ENCODE data around the gene KIF17. TPM values are rescaled to one million over a fixed set of nuclear protein-coding genes. Genes with fewer than 3 reads are reported as not detected.
"Not testable (repeated sequence)": the region's sequence is repeated elsewhere in the genome, so short reads cannot be mapped to it uniquely, and the experiment has no call there.

Gene KIF17
- polyA plus RNA-seq, 6 donors from 2014 or later, result not detected

GRCh38 chr1:20684651-20685050 lies 33.2 kb downstream of the KIF17 start:
- ATAC-seq (ENCODE audit: low read depth in 2 of 2), result no peak

GRCh38 chr1:20684050-20684620 lies 33.7 kb downstream of the KIF17 start:
- Mint-ChIP-seq H3K27ac (no peak overlapping the region), H3K27me3 (peaks cover 0 to 25% (median 24%) of the 10 kb centered on the region in 3 donors), H3K9me3 (no peaks in the 10 kb centered on the region), H3K36me3 (no peaks in the 10 kb centered on the region), H3K4me1 (peaks cover 0 to 21% (median 11%) of the 10 kb centered on the region in 3 donors), H3K4me3 (no peak overlapping the region)
- no peak for ATAC-seq (ENCODE audit: low read depth in 2 of 2)
- DNase-seq, result no peak

More at GRCh38 chr1:20684651-20685050, 33.2 kb downstream of the KIF17 start:
- Mint-ChIP-seq H3K4me3 (no peak overlapping the region), H3K9me3 (no peaks in the 10 kb centered on the region), H3K27ac (no peak overlapping the region), H3K4me1 (peaks cover 0 to 16% (median 11%) of the 10 kb centered on the region in 3 donors), H3K36me3 (no peaks in the 10 kb centered on the region), H3K27me3 (peaks cover 0 to 25% (median 24%) of the 10 kb centered on the region in 3 donors)
- DNase-seq, result no peak

GRCh38 chr1:20683614-20684013 lies 34.2 kb downstream of the KIF17 start:
- Mint-ChIP-seq H3K9me3 (no peaks in the 10 kb centered on the region), H3K27ac (no peak overlapping the region), H3K36me3 (no peaks in the 10 kb centered on the region), H3K4me1 (peaks cover 4 to 27% (median 15%) of the 10 kb centered on the region in 3 donors), H3K4me3 (peak overlapping the region in 1 of 8 donors; percentile 3), H3K27me3 (peaks cover 0 to 25% (median 24%) of the 10 kb centered on the region in 3 donors)
- DNase-seq, result no peak
- ATAC-seq (ENCODE audit: low read depth in 2 of 2), result no peak

GRCh38 chr1:20682571-20683236 lies 35.1 kb downstream of the KIF17 start:
- H3K36me3 Mint-ChIP-seq, result peaks cover 1 to 3% of the 10 kb centered on the region in 2 donors
- ATAC-seq (ENCODE audit: low read depth in 2 of 2), result no peak
- H3K4me1 Mint-ChIP-seq, result peaks cover 8 to 30% (median 20%) of the 10 kb centered on the region in 3 donors
- H3K4me3 Mint-ChIP-seq, result peak overlapping the region in 1 of 8 donors; percentile 15
- no peak for DNase-seq
- peaks cover 0 to 4% (median 3%) of the 10 kb centered on the region in 7 donors for H3K9me3 Mint-ChIP-seq
- H3K27me3 Mint-ChIP-seq, result peaks cover 0 to 25% (median 18%) of the 10 kb centered on the region in 3 donors
- H3K27ac Mint-ChIP-seq, result no peak overlapping the region

GRCh38 chr1:20681999-20682398 lies 35.8 kb downstream of the KIF17 start:
- H3K27me3 Mint-ChIP-seq, result peaks cover 0 to 25% (median 23%) of the 10 kb centered on the region in 3 donors
- peaks cover 0 to 11% (median 6%) of the 10 kb centered on the region in 7 donors for H3K9me3 Mint-ChIP-seq
- no peak for DNase-seq
- peaks cover 4 to 5% of the 10 kb centered on the region in 2 donors for H3K36me3 Mint-ChIP-seq
- ATAC-seq (ENCODE audit: low read depth in 2 of 2), result no peak
- H3K27ac Mint-ChIP-seq, result peak overlapping the region in 1 of 6 donors; percentile 61
- peaks cover 8 to 30% (median 20%) of the 10 kb centered on the region in 3 donors for H3K4me1 Mint-ChIP-seq
- H3K4me3 Mint-ChIP-seq, result peak overlapping the region in 1 of 8 donors; percentile 47

- Mint-ChIP-seq H3K9me3 (peaks cover 0 to 12% (median 6%) of the 10 kb centered on the region in 7 donors), H3K4me3 (no peak overlapping the region), H3K27me3 (peaks cover 0 to 11% (median 10%) of the 10 kb centered on the region in 3 donors), H3K4me1 (peaks cover 8 to 30% (median 16%) of the 10 kb centered on the region in 3 donors), H3K36me3 (peaks cover 4 to 5% of the 10 kb centered on the region in 2 donors), H3K27ac (peak overlapping the region in 1 of 6 donors; percentile 33)
- ATAC-seq (ENCODE audit: low read depth in 2 of 2) (no peak), DNase-seq (no peak)
Measured at GRCh38 chr1:20680269-20680668, 37.5 kb downstream of the KIF17 start.

GRCh38 chr1:20678599-20678998 lies 39.2 kb downstream of the KIF17 start:
- Mint-ChIP-seq H3K27me3 (peaks cover 0 to 14% (median 5%) of the 10 kb centered on the region in 3 donors), H3K27ac (peak overlapping the region in 2 of 6 donors; percentile 10 to 12), H3K4me1 (peaks cover 8 to 30% (median 9%) of the 10 kb centered on the region in 3 donors), H3K4me3 (peak overlapping the region in 7 of 8 donors; percentile 27 to 87 (median 57)), H3K36me3 (peaks cover 4 to 5% of the 10 kb centered on the region in 2 donors), H3K9me3 (peaks cover 0 to 12% (median 6%) of the 10 kb centered on the region in 7 donors)
- DNase-seq (no peak), ATAC-seq (ENCODE audit: low read depth in 2 of 2) (peak; percentile 64 to 68)

- not testable (repeated sequence) for ATAC-seq (ENCODE audit: low read depth in 2 of 2)
Measured at GRCh38 chr1:20673626-20674025, 44.2 kb downstream of the KIF17 start.

GRCh38 chr1:20672265-20672632 lies 45.6 kb downstream of the KIF17 start:
- no peak for ATAC-seq (ENCODE audit: low read depth in 2 of 2)
- Mint-ChIP-seq H3K9me3 (peaks cover 0 to 4% (median 1%) of the 10 kb centered on the region in 7 donors), H3K27ac (peak overlapping the region in 2 of 6 donors; percentile 34 to 59), H3K4me1 (no peaks in the 10 kb centered on the region), H3K4me3 (no peak overlapping the region), H3K36me3 (no peaks in the 10 kb centered on the region), H3K27me3 (peaks cover 0 to 21% (median 11%) of the 10 kb centered on the region in 3 donors)
- no peak for DNase-seq

More at GRCh38 chr1:20673626-20674025, 44.2 kb downstream of the KIF17 start:
- not testable (repeated sequence) for DNase-seq, H3K27ac Mint-ChIP-seq, H3K36me3 Mint-ChIP-seq, H3K4me3 Mint-ChIP-seq, H3K4me1 Mint-ChIP-seq
- H3K9me3 Mint-ChIP-seq, result peaks cover 0 to 12% (median 6%) of the 10 kb centered on the region in 7 donors
- peaks cover 0 to 25% (median 11%) of the 10 kb centered on the region in 3 donors for H3K27me3 Mint-ChIP-seq

GRCh38 chr1:20670936-20671335 lies 46.9 kb downstream of the KIF17 start:
- peaks cover 0 to 3% (median 0%) of the 10 kb centered on the region in 7 donors for H3K9me3 Mint-ChIP-seq
- no peaks in the 10 kb centered on the region for H3K36me3 Mint-ChIP-seq
- H3K4me1 Mint-ChIP-seq, result no peaks in the 10 kb centered on the region
- H3K27me3 Mint-ChIP-seq, result peaks cover 0 to 20% (median 11%) of the 10 kb centered on the region in 3 donors
- DNase-seq (no peak), ATAC-seq (ENCODE audit: low read depth in 2 of 2) (no peak)
- no peak overlapping the region for H3K4me3 Mint-ChIP-seq
- no peak overlapping the region for H3K27ac Mint-ChIP-seq

GRCh38 chr1:20668581-20668980 lies 49.2 kb downstream of the KIF17 start:
- peaks cover 0 to 3% (median 0%) of the 10 kb centered on the region in 7 donors for H3K9me3 Mint-ChIP-seq
- DNase-seq (no peak), ATAC-seq (ENCODE audit: low read depth in 2 of 2) (no peak)
- no peak overlapping the region for H3K4me3 Mint-ChIP-seq
- H3K27me3 Mint-ChIP-seq, result peaks cover 0 to 11% (median 10%) of the 10 kb centered on the region in 3 donors
- H3K27ac Mint-ChIP-seq, result no peak overlapping the region
- H3K36me3 Mint-ChIP-seq, result no peaks in the 10 kb centered on the region
- H3K4me1 Mint-ChIP-seq, result no peaks in the 10 kb centered on the region

- Mint-ChIP-seq H3K4me3 (peak overlapping the region in 3 of 8 donors; percentile 16 to 63 (median 18)), H3K4me1 (peaks cover 11 to 16% (median 11%) of the 10 kb centered on the region in 3 donors), H3K27ac (no peak overlapping the region), H3K9me3 (peaks cover 0 to 3% (median 0%) of the 10 kb centered on the region in 7 donors), H3K27me3 (peaks cover 0 to under 1% (median under 1%) of the 10 kb centered on the region in 3 donors), H3K36me3 (no peaks in the 10 kb centered on the region)
- ATAC-seq (ENCODE audit: low read depth in 2 of 2), result peak in 1 of 2 donors; percentile 42
- no peak for DNase-seq
Measured at GRCh38 chr1:20666804-20667203, 51.0 kb downstream of the KIF17 start.

GRCh38 chr1:20666146-20666545 lies 51.7 kb downstream of the KIF17 start:
- Mint-ChIP-seq H3K4me1 (peaks cover 12 to 22% (median 18%) of the 10 kb centered on the region in 3 donors), H3K27me3 (no peaks in the 10 kb centered on the region), H3K4me3 (no peak overlapping the region), H3K36me3 (no peaks in the 10 kb centered on the region), H3K27ac (peak overlapping the region in 1 of 6 donors; percentile 67), H3K9me3 (peaks cover 0 to 3% (median 0%) of the 10 kb centered on the region in 7 donors)
- DNase-seq, result no peak
- ATAC-seq (ENCODE audit: low read depth in 2 of 2), result no peak
